Endothelial cell of umbilical vein (primary cell): ENCODE results near the gene NPTX2. TPM values are rescaled to one million over a fixed set of nuclear protein-coding genes. Genes with fewer than 3 reads are reported as not detected.

Experiments used
- BruUV-seq: library from RNA; stranded (reverse); fragments of 400-500 nt; replicated peaks from 2 replicates; lab custom pipeline; 2021; lab: Mats Ljungman, UMichigan
- CTCF ChIA-PET: fragments of 300-600, 350-600 bp; sonication (Branson Sonifier 250); formaldehyde crosslinking; loops from one replicate; lab custom pipeline; 2021; ENCODE audit warnings: antibody characterized with exemption, inconsistent platforms; lab: Charles Lee
- POLR2A ChIA-PET: fragments of 300-600, 350-600 bp; sonication (Branson Sonifier 250); formaldehyde crosslinking; loops from one replicate; lab custom pipeline; 2021; ENCODE audit warnings: antibody characterized with exemption, inconsistent platforms; lab: Charles Lee
- DNase-seq: peaks from one replicate; pipeline ENCODE4 v3.0.0-alpha.2; 2011; ENCODE audit warnings: low read depth, low spot score
- FAIRE-seq: peaks from 2 replicates; lab custom pipeline; 2011; peaks lifted over from hg19 to GRCh38; lab: Jason Lieb, UNC
- H2AFZ ChIP-seq: 2 replicates; pipeline ENCODE4 v1.6.0; 2012; ENCODE audit warnings: low read depth, low read length, control low read depth, inconsistent platforms
- H3K27ac ChIP-seq: 2 replicates; pipeline ENCODE4 v1.5.1; 2011; ENCODE audit warnings: low read depth, mild to moderate bottlenecking, control low read depth, low read length, moderate library complexity; ENCODE audit not compliant: insufficient read depth
- H3K27me3 ChIP-seq, 2 experiments: 2 replicates each; pipeline versions ENCODE4 v1.6.0 to v1.6.1; 2011; ENCODE audit warnings: low read length in 2 of 2, mixed read lengths in 1 of 2; ENCODE audit not compliant: control insufficient read depth in 2 of 2, insufficient read depth in 2 of 2
- H3K36me3 ChIP-seq, 2 experiments: 2 replicates in 1 of 2; 3 replicates in 1 of 2; pipeline ENCODE4 v1.5.1; 2011; ENCODE audit warnings: low read length in 2 of 2, mild to moderate bottlenecking in 1 of 2, moderate library complexity in 1 of 2; ENCODE audit not compliant: control insufficient read depth in 2 of 2, insufficient read depth in 2 of 2; ENCODE audit errors: extremely low read depth in 1 of 2
- H3K4me1 ChIP-seq: 3 replicates; pipeline ENCODE4 v1.5.1; 2011; ENCODE audit warnings: mild to moderate bottlenecking, low read length; ENCODE audit not compliant: control insufficient read depth, insufficient read depth; ENCODE audit errors: extremely low read depth
- H3K4me2 ChIP-seq: 2 replicates; pipeline ENCODE4 v1.6.1; 2011; ENCODE audit warnings: low read length, control low read depth, mixed read lengths; ENCODE audit not compliant: insufficient read depth
- H3K4me3 ChIP-seq, 3 experiments: fragments of 200-600 bp in 1 of 3; sonication (generic), shearing (Covaris generic) in 1 of 3; replicated peaks in 1 of 3; 2 replicates each; pipeline ENCODE4 v1.5.1; 2011 to 2016; ENCODE audit warnings: control low read depth in 3 of 3, low read length in 3 of 3, mild to moderate bottlenecking in 2 of 3, inconsistent platforms in 1 of 3, low read depth in 1 of 3, moderate library complexity in 1 of 3; ENCODE audit not compliant: insufficient read depth in 1 of 3
- H3K79me2 ChIP-seq: 2 replicates; pipeline ENCODE4 v1.6.0; 2012; ENCODE audit warnings: low read length, inconsistent platforms; ENCODE audit not compliant: control insufficient read depth, insufficient read depth
- H3K9ac ChIP-seq: replicated peaks from 2 replicates; pipeline ENCODE3; 2011; ENCODE audit warnings: low read length, control low read depth; ENCODE audit not compliant: insufficient read depth; ENCODE audit errors: extremely low read depth
- H3K9me1 ChIP-seq: replicated peaks from 3 replicates; pipeline ENCODE4 v1.6.0; 2011; ENCODE audit warnings: mild to moderate bottlenecking, low read length; ENCODE audit not compliant: control insufficient read depth, insufficient read depth; ENCODE audit errors: extremely low read depth
- H3K9me3 ChIP-seq: replicated peaks from 2 replicates; pipeline ENCODE4 v1.5.1; 2012; ENCODE audit warnings: low read length, inconsistent platforms; ENCODE audit not compliant: control insufficient read depth, insufficient read depth
- H4K20me1 ChIP-seq: replicated peaks from 2 replicates; pipeline ENCODE3; 2011; ENCODE audit warnings: mild to moderate bottlenecking, low read length; ENCODE audit not compliant: control insufficient read depth, insufficient read depth; ENCODE audit errors: extremely low read depth
- CTCF ChIP-seq, 2 donors: IDR thresholded peaks; 1 replicate in 1 of 2; 2 replicates in 1 of 2; pipeline ENCODE4 v1.5.1; 2011; ENCODE audit warnings: low read length in 2 of 2, mild to moderate bottlenecking in 2 of 2, moderate library complexity in 2 of 2, control low read depth in 1 of 2, inconsistent platforms in 1 of 2, low read depth in 1 of 2; ENCODE audit not compliant: insufficient read depth in 1 of 2; ENCODE audit errors: extremely low read depth in 1 of 2
- FOS ChIP-seq: IDR thresholded peaks from 2 replicates; pipeline ENCODE4 v1.6.1; 2011; ENCODE audit warnings: mild to moderate bottlenecking, low read length, moderate library complexity, borderline replicate concordance; ENCODE audit not compliant: insufficient read depth
- GATA2 ChIP-seq: IDR thresholded peaks from 2 replicates; pipeline ENCODE4 v1.7.0; 2011; ENCODE audit warnings: low read depth, mild to moderate bottlenecking, moderate library complexity, mixed read lengths, low read length; ENCODE audit not compliant: insufficient read length, insufficient read depth
- MAX ChIP-seq: IDR thresholded peaks from 2 replicates; pipeline ENCODE4 v1.6.1; 2011; ENCODE audit not compliant: insufficient read depth, insufficient read length
- MYC ChIP-seq: IDR thresholded peaks from one replicate; pipeline ENCODE4 v1.6.1; 2011; ENCODE audit warnings: mild to moderate bottlenecking, low read depth, low read length
- POLR2A ChIP-seq: IDR thresholded peaks from 2 replicates; pipeline ENCODE4 v1.6.1; 2012; ENCODE audit warnings: low read depth, mild to moderate bottlenecking, control low read depth, low read length
- POLR2AphosphoS5 ChIP-seq: IDR thresholded peaks from 2 replicates; pipeline ENCODE4 v1.6.1; 2012; ENCODE audit warnings: low read depth, mild to moderate bottlenecking, control low read depth, low read length, moderate library complexity; ENCODE audit not compliant: insufficient read depth
- dilution Hi-C: fragments of 300-500 bp; cut with MboI; formaldehyde crosslinking; loops from one replicate; pipeline ENCODE4 v1.15.0; 2019; ENCODE audit warnings: low sequenced_read_pairs; ENCODE audit not compliant: extremely low pct_ligation_motif_present
- intact Hi-C: fragments of 100-400 bp; cut with micrococcal nuclease; formaldehyde crosslinking; loops from one replicate; pipeline ENCODE4 v1.10.0; 2022
- polyA plus RNA-seq, 4 experiments: library from polyadenylated mRNA; depleted of rRNA in 3 of 4; stranded (reverse) in 3 of 4; unstranded in 1 of 4; fragments of >200 nt; gene quantifications; 2 replicates each; pipeline versions ENCODE4 v1.2.1 to v1.2.3, GENCODE V29; 2011 to 2012; ENCODE audit warnings: missing spikeins in 1 of 4
- total RNA-seq: library from RNA; stranded (reverse); gene quantifications from 2 replicates; pipeline ENCODE4 v1.2.3, GENCODE V29; 2021

NPTX2 gene
- total and polyA plus RNA-seq, 2 donors (not counting 3 experiments of a cell fraction or from before 2014, with no cell fraction given), result 0.15 to 0.53 TPM

- POLR2A ChIA-PET, result no interaction called here
- H3K4me1 ChIP-seq, result no peaks in the 10 kb centered on the region
- dilution Hi-C loops (no loop called here), intact Hi-C loops (no loop called here)
- BruUV-seq, result no TSS peak
- no peak overlapping the region for H3K27ac ChIP-seq
- no peak for TF ChIP-seq CTCF (IDR thresholded peaks at IDR 0.05; ENCODE audit: extremely low read depth in 1 of 2, insufficient read depth in 1 of 2, low read depth in 1 of 2, low read length in 2 of 2)
- TF ChIP-seq MYC, result no peak
- TF ChIP-seq POLR2AphosphoS5, result no peak
- TF ChIP-seq GATA2, result no peak
- H4K20me1 ChIP-seq, result no peaks in the 10 kb centered on the region
- no peaks in the 10 kb centered on the region for H3K36me3 ChIP-seq
- FAIRE-seq, result no peak
- CTCF ChIA-PET, result no interaction called here
- H3K9me3 ChIP-seq, result no peaks in the 10 kb centered on the region
- no peaks in the 10 kb centered on the region for H3K79me2 ChIP-seq
- H3K27me3 ChIP-seq, result no peaks in the 10 kb centered on the region
- no peaks in the 10 kb centered on the region for H3K9me1 ChIP-seq
- no peak for DNase-seq
- H2AFZ ChIP-seq, result no peak overlapping the region
- H3K9ac ChIP-seq, result no peak overlapping the region
- H3K4me2 ChIP-seq, result no peak overlapping the region
- no peak overlapping the region for H3K4me3 ChIP-seq
These were observed 47.3 kb upstream of the NPTX2 start for GRCh38 chr7:98569691-98570337.

- intact Hi-C loops (no loop called here), dilution Hi-C loops (no loop called here)
- DNase-seq (no peak), FAIRE-seq (no peak)
- Histone ChIP-seq H3K9me1 (no peaks in the 10 kb centered on the region), H3K27ac (no peak overlapping the region), H3K27me3 (no peaks in the 10 kb centered on the region), H3K79me2 (no peaks in the 10 kb centered on the region), H3K4me1 (no peaks in the 10 kb centered on the region), H3K9ac (no peak overlapping the region), H3K4me3 (no peak overlapping the region), H3K9me3 (no peaks in the 10 kb centered on the region), H4K20me1 (no peaks in the 10 kb centered on the region), H3K4me2 (no peak overlapping the region), H2AFZ (no peak overlapping the region), H3K36me3 (no peaks in the 10 kb centered on the region)
- ChIA-PET POLR2A (no interaction called here), CTCF (no interaction called here)
- no TSS peak for BruUV-seq
- TF ChIP-seq MAX, result no peak
- TF ChIP-seq MYC, result no peak
- TF ChIP-seq FOS, result no peak
- TF ChIP-seq POLR2A, result no peak
These were observed 46.1 kb upstream of the NPTX2 start for GRCh38 chr7:98571006-98571405.
